NCI-H1417 treated with DMSO at 0.1 percent for 48 hours (cell line): Measurements from ENCODE around the gene CACNA2D1.

Source experiments
- DNase-seq: peaks from one replicate; lab custom pipeline; 2025; lab: John Stamatoyannopoulos, UW

CACNA2D1 gene

GRCh38 chr7:82284936-82285519 lies 158.5 kb downstream of the CACNA2D1 start:
- no peak for DNase-seq

GRCh38 chr7:82275342-82275741 lies 168.2 kb downstream of the CACNA2D1 start:
- peak; percentile 93 for DNase-seq

DNA sequence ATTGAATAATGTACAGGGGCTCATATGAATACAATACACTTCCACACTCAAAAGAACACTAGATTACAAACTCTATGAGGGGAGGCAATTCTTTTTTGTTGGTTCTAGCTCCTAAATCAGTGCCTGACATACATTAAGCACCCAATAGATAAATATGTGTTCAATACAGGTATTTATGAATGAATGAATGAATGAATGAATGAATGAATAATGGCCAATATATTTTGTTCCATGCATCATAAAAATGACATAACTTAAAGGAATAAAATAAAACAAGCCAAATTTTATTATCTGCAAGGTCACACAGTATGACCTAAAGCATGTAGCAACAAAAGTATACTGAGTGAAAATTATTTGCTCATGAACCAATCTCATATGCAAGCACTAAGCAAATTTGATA lies 168.9 kb downstream of the CACNA2D1 start:
- DNase-seq, result no peak

DNA sequence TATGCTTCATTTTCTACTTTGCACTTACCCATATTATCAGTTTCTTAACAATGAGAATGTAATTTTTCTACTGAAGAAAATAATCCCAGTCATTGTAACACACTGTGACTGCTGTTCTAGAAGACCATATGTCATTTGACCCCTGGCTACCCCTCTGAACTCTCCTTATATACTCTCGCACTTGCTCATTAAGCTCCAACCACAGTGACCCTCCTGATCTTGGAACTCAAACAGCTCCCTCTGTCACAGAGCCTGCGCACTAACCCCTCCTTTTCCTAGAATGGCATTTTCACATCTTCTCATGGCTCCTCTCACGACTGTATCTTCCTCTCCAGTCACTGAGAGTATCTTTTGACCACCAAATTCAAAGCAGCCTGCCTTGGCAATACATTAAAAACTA lies 169.7 kb downstream of the CACNA2D1 start:
- DNase-seq, result no peak

- DNase-seq, result no peak
Observed at GRCh38 chr7:82270870-82271269, 172.7 kb downstream of the CACNA2D1 start.

GRCh38 chr7:82268632-82269031 lies 174.9 kb downstream of the CACNA2D1 start:
- no peak for DNase-seq

DNA sequence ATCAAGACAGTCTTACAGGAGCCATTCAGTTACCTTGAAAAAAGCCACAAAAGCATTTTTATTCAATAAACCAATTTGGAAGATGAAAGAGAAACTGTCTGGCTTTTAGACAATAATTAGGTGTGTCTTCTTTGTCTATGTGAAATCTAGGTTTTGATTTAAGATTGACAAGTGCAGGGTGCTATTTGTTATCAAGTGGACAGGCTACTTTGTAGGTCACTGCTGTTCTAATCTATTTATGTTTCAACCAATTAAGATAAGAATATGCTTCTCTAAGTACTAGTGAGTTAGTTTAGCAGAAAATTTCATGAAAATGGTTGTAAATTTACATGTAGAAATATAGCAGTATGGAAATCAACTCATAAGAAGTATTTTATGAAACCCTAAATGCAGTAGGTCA lies 177.5 kb downstream of the CACNA2D1 start:
- no peak for DNase-seq

GRCh38 chr7:82264783-82265305 lies 178.7 kb downstream of the CACNA2D1 start:
- DNase-seq, result no peak

DNA sequence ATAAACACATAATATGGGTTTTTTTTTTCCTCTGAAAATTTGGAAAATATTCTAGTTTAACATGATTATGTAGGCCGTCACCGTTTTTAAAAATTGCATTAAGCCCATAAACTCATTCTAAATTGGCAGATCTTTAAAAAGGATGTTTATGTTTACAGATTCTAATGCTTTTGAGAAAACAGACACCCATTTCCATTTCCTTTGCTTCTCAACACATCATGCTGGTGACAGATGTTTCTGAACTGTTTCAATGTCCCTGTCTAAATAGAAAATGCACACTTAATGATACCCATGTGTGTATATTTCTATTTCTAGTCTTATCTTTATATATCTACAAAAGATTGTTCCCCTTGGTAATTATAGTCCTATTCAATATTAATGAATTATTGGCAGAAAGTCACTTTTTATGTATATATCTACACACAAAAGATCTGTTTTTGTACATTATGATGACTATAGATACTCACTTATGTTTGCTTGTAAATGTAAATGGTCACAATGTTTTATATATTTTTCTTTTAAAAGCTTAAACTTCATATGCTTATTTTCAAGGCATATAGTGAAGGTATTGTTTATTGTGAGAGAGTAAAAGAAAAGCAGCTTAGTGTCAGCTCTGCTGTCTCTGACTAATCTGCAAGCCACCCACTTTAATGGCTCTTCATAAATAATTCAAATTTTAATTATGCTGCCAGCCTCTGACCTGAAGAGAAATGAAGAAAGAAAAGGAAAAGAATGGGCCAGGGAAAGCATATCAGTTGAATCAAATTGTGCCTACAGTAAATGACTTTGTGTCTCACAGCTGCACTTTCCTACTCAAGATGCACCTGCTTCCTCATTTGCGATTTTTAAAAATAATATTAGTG lies 179.4 kb downstream of the CACNA2D1 start:
- peak; percentile 46 for DNase-seq

- DNase-seq, result no peak
Observed at GRCh38 chr7:82258181-82258580, 185.4 kb downstream of the CACNA2D1 start.

- DNase-seq, result no peak
Observed at GRCh38 chr7:82257118-82257695, 186.4 kb downstream of the CACNA2D1 start.

- no peak for DNase-seq
Observed at GRCh38 chr7:82255706-82256105, 187.9 kb downstream of the CACNA2D1 start.

DNA sequence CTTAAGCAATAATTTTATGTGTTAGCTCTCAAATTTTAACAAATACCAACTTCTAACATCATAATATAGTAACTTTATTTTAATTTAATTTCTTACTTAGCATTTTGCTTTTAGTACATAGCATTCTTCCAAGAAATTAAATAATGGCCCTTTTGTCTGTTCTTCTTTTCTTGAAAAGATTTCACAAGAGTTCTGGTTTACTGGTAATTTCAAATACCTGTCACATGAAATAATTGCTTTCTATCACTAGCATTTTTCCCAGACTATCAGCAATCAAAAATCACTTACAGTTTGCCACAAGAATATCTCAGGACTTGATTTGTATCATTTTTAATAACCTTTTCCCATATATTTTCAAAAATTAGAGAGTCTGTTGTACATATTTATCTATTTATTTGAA lies 193.0 kb downstream of the CACNA2D1 start:
- no peak for DNase-seq

DNA sequence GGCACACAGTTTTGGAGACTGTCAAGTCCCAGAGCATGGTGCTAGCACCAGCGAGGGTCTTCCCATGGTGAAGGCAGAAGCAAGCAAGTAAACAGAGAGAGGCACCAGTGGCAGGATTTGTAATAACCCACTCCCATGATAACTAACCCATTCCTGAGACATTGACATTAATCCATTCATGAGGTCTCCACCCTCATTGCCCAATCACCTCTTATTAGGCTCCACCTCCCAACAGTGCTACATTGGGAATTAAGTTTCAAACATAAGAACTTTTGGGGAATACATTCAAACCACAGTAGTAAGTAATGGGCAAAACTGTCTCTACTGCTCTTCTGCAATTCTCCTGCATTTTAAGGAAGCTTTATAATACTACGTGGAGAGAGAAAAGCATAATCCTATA lies 193.6 kb downstream of the CACNA2D1 start:
- DNase-seq, result no peak

DNA sequence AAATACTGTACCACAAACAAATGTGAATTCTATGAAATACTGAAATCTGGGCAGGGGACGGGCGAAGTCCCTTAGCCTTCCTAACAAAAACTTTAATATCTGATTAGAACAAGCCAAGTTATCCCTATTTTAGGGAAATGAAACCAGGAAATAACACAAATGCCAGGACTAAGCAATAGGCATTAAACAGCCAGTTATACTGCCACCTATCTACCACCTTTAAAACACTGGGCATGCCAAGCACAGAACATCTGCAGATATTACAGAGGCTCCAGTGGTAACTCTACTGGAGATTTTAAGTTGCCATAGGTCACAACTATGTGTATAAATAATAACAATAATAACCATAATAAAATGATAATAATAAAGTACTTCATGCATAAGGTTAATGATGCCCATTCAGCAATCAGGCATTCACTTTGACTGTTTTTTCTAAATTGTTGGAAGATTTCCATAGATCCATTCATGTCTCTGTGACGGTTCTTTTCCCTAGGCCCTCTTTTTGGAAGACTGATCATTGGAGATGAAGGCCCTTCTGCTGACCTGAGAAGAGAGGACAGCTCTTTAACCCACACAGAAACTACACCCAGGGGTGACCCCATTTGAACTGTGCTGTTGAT lies 195.7 kb downstream of the CACNA2D1 start:
- DNase-seq, result no peak

DNA sequence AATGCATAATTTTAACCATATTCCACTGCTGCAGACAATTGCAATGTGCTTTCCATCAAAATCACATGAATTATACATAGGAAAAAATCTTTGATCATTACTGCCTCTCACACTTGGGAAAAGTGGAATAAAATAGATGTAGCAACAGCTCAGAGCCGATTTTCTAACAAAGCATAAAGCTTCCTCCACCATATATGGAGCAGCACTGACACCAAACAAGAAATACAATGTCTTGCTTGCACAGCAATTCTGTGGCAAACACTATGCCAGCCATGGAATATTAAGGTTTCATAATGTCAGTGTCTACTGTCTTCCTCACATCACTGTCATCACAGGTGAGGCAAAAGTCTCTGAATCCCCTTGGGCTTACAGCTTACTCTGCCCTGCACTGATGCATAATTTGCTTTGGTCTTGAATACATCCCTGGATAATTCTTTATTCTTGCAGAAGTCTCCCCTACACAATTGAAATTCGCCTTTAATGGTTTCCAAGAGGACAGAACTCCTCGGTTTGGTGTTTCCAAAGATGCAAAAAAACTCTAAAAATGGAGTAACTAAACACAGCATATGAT lies 198.5 kb downstream of the CACNA2D1 start:
- DNase-seq, result no peak

- DNase-seq, result no peak
Observed at GRCh38 chr7:82241356-82241755, 202.2 kb downstream of the CACNA2D1 start.

- no peak for DNase-seq
Observed at GRCh38 chr7:82235713-82236112, 207.9 kb downstream of the CACNA2D1 start.

- peak; percentile 37 for DNase-seq
Observed at GRCh38 chr7:82234457-82235049, 209.0 kb downstream of the CACNA2D1 start.

DNA sequence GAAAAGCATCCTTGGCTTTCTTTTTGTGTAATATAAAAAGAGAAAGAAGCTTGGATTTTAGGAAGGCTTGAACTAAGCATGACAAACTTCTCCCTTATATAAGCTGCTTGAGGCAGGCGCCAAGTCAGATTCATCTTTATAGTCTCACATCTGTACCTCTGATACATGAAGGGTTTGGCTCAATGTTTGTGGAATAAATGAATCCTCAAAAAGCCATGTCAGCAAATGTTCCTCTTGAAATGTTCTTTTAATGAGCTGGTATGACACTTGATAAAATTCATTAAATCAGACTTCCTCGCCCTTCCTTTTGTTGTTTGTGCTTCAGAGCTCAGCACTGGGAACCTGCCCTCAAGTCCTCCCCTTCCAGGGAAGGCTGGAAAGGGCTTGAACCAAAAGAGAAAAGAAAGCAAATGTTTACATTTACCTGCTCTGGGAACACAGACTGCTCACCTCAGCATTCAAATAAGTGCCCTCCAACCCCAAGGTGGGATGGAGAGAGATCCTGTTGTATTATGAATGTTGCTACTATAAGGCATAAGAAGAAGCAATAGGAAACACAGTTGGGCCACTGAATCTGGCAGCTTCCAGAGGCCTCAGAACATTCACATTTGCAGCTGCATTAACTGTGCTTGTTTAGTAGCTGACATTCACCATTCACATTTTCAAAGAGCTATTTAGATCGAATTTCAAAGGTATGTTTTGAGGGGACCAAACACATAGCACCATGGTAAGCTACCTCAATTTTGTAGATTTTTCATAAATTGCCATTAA lies 212.6 kb downstream of the CACNA2D1 start:
- no peak for DNase-seq

GRCh38 chr7:82229164-82229563 lies 214.4 kb downstream of the CACNA2D1 start:
- no peak for DNase-seq
